ENCODE measurements around the gene SMCO3. TPM values are rescaled to one million over a fixed set of nuclear protein-coding genes. Genes with fewer than 3 reads are reported as not detected.

SMCO3 gene
- polyA plus RNA-seq, 1 of the 3 experiments (the other 2 are of a cell fraction): 0.03 TPM

DNA sequence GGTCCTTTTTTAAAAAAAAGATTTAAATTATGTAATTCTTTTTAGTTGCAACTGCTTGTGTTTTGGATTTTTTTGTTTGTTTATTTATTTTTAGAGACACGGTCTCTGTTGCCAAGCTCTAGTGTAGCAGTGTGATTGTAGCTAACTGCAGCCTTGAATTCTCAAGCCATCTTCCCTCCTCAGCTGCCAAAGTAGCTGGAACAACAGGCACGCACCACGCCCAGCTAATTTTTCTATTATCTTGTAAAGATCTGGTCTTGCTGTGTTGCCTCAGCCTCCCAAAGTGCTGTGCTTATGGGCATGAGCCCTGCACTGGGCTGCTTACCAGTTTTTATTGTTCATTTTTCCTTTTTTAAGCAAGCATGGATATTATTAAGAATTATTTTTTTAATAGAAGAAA is 40.0 kb upstream of the SMCO3 start (continued):
- TF ChIP-seq EP300 (IDR thresholded peaks at IDR 0.05; ENCODE audit: borderline replicate concordance in 1 of 2, low read depth in 1 of 2, low read length in 1 of 2) (no peak), RXRA (IDR thresholded peaks at IDR 0.05; ENCODE audit: borderline replicate concordance, low read depth) (no peak)

DNA sequence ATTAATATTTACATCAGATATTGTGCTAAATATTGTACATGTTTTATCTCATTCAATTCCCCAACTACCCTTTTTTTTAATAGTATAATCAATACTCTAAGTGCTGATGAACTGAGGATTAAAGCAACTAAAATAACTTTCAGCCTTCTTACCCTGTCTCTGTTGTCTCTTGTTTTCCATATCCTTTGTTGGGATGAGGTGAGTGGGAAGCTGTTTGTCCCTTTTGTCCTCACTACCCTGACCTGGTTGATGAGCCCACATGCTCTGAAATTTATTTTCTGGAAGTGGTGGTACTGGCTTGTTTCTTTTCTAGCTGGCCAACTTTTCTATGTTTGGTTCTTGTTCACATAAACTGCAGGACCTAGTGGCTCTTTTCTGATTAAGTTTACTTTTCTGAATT is 38.9 kb upstream of the SMCO3 start:
- no peak overlapping the region for H3K9ac ChIP-seq
- no peak for DNase-seq
- no peaks in the 10 kb centered on the region for H3K27me3 ChIP-seq (ENCODE audit: insufficient read depth)
- H3F3A ChIP-seq (replicated peaks; ENCODE audit: insufficient read depth): peaks cover 3% of the 10 kb centered on the region
- no peaks in the 10 kb centered on the region for H3K79me2 ChIP-seq (ENCODE audit: insufficient read depth)
- H3K4me1 ChIP-seq (ENCODE audit: control insufficient read depth in 1 of 2, insufficient read depth in 2 of 2, low read depth in 1 of 2, low read length in 1 of 2): peaks cover 2 to 7% of the 10 kb centered on the region in 2 experiments; a peak in 1 of 4 replicates
- TF ChIP-seq POLR2AphosphoS5 (IDR thresholded peaks at IDR 0.05; ENCODE audit: low read depth, low read length) (no peak), SIN3A (IDR thresholded peaks at IDR 0.05; ENCODE audit: borderline replicate concordance, low read depth, low read length) (no peak), JUND (IDR thresholded peaks at IDR 0.05) (no peak), RAD21 (IDR thresholded peaks at IDR 0.05; ENCODE audit: low read length) (no peak), EP300 (IDR thresholded peaks at IDR 0.05; ENCODE audit: borderline replicate concordance in 1 of 2, low read depth in 1 of 2, low read length in 1 of 2) (no peak), MEF2A (IDR thresholded peaks at IDR 0.05; ENCODE audit: borderline replicate concordance, low read depth) (no peak), SMC3 (IDR thresholded peaks at IDR 0.05; ENCODE audit: low read depth, low read length) (no peak), CHD2 (IDR thresholded peaks at IDR 0.05; ENCODE audit: low read length, partially characterized antibody) (no peak), NRF1 (IDR thresholded peaks at IDR 0.05; ENCODE audit: low read depth, low read length) (no peak), YY1 (IDR thresholded peaks at IDR 0.05; ENCODE audit: low read depth) (no peak)
- TF ChIP-seq, protein P1, sequence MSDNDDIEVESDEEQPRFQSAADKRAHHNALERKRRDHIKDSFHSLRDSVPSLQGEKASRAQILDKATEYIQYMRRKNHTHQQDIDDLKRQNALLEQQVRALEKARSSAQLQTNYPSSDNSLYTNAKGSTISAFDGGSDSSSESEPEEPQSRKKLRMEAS (IDR thresholded peaks at IDR 0.05; ENCODE audit: low read depth): no peak
- TF ChIP-seq, protein P2, sequence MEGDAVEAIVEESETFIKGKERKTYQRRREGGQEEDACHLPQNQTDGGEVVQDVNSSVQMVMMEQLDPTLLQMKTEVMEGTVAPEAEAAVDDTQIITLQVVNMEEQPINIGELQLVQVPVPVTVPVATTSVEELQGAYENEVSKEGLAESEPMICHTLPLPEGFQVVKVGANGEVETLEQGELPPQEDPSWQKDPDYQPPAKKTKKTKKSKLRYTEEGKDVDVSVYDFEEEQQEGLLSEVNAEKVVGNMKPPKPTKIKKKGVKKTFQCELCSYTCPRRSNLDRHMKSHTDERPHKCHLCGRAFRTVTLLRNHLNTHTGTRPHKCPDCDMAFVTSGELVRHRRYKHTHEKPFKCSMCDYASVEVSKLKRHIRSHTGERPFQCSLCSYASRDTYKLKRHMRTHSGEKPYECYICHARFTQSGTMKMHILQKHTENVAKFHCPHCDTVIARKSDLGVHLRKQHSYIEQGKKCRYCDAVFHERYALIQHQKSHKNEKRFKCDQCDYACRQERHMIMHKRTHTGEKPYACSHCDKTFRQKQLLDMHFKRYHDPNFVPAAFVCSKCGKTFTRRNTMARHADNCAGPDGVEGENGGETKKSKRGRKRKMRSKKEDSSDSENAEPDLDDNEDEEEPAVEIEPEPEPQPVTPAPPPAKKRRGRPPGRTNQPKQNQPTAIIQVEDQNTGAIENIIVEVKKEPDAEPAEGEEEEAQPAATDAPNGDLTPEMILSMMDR (IDR thresholded peaks at IDR 0.05): no peak
- TF ChIP-seq, protein P3, sequence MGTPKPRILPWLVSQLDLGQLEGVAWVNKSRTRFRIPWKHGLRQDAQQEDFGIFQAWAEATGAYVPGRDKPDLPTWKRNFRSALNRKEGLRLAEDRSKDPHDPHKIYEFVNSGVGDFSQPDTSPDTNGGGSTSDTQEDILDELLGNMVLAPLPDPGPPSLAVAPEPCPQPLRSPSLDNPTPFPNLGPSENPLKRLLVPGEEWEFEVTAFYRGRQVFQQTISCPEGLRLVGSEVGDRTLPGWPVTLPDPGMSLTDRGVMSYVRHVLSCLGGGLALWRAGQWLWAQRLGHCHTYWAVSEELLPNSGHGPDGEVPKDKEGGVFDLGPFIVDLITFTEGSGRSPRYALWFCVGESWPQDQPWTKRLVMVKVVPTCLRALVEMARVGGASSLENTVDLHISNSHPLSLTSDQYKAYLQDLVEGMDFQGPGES (IDR thresholded peaks at IDR 0.05; ENCODE audit: low read depth, low read length): no peak
- TF ChIP-seq, protein P4, sequence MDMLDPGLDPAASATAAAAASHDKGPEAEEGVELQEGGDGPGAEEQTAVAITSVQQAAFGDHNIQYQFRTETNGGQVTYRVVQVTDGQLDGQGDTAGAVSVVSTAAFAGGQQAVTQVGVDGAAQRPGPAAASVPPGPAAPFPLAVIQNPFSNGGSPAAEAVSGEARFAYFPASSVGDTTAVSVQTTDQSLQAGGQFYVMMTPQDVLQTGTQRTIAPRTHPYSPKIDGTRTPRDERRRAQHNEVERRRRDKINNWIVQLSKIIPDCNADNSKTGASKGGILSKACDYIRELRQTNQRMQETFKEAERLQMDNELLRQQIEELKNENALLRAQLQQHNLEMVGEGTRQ (IDR thresholded peaks at IDR 0.05; ENCODE audit: borderline replicate concordance, low read depth, low read length): no peak
- H3K9me2 ChIP-seq: no peaks in the 10 kb centered on the region
- POLR2A ChIA-PET: no interaction called here
- H3K27ac ChIP-seq (ENCODE audit: low read depth in 2 of 2, low read length in 1 of 2): no peak overlapping the region
- CTCF ChIA-PET: no interaction called here
- no peak overlapping the region for H3K4me3 ChIP-seq (ENCODE audit: low read depth in 2 of 2, low read length in 1 of 2)
- H3K4me2 ChIP-seq: no peak overlapping the region
- no peaks in the 10 kb centered on the region; the same call in 1 of the 2 replicates for H3K9me3 ChIP-seq
- peaks cover 0 to 5% of the 10 kb centered on the region in 2 experiments for H3K36me3 ChIP-seq (replicated peaks in 1 of 2; ENCODE audit: control insufficient read depth in 1 of 2, insufficient read depth in 2 of 2, low read length in 1 of 2)
- no peaks in the 10 kb centered on the region for H4K20me1 ChIP-seq (ENCODE audit: insufficient read depth)
- H2AFZ ChIP-seq (ENCODE audit: low read depth): no peak overlapping the region

All from SK-N-SH (cell line).